Cardiac fibroblast (primary cell): Measurements from ENCODE around the gene ST7.
"Not testable (repeated sequence)": the region's sequence is repeated elsewhere in the genome, so short reads cannot be mapped to it uniquely, and the experiment has no call there.

ENCODE experiments used
- DNase-seq, 2 donors: peaks; one replicate each; pipeline versions ENCODE4 v3.0.0 to v3.0.0-alpha.2; 2010; ENCODE audit warnings: low read depth in 2 of 2
- H3K4me3 ChIP-seq, 2 donors: replicated peaks in 1 of 2; 1 replicate in 1 of 2; 2 replicates in 1 of 2; pipeline ENCODE4 v1.5.1; 2011; ENCODE audit warnings: low read depth in 2 of 2, low read length in 2 of 2, mild to moderate bottlenecking in 2 of 2, moderate library complexity in 1 of 2
- CTCF ChIP-seq: IDR thresholded peaks from one replicate; pipeline ENCODE4 v1.5.1; 2011; ENCODE audit warnings: low read depth, mild to moderate bottlenecking, low read length, inconsistent platforms

The ST7 gene

GRCh38 chr7:117021366-117021765 is 68.1 kb downstream of the ST7 start:
- TF ChIP-seq CTCF, result no peak
- H3K4me3 ChIP-seq, result peak overlapping the region in 1 of 2 donors; percentile 45
- no peak for DNase-seq

GRCh38 chr7:117021986-117022385 is 68.7 kb downstream of the ST7 start:
- no peak for DNase-seq
- no peak for TF ChIP-seq CTCF
- H3K4me3 ChIP-seq, result no peak overlapping the region

DNA sequence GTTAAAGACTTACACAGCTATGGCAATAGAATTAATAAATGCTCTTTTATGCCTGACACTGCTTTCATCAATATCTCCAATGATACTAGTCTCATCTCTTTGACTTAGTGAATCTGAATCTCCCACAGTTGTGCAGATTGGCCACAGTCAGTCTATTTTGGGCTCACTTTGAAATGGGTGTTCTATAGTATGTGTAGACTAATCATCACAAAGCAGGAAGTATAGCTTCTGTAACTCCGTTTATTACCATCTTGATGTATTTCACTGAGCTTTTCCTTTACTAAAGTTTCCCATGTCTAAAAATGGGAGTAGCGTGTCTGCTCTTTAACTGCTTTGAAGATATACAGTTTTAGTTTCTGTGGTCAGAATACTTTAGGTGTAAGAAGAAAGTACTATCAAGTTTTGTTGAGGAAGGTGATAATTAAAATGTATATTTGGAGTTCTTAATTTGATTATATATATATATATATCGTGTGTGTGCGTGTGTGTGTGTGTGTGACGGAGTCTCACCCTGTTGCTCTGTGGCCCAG is 70.1 kb downstream of the ST7 start:
- TF ChIP-seq CTCF, result no peak
- DNase-seq, result no peak
- no peak overlapping the region for H3K4me3 ChIP-seq

- no peak for DNase-seq
- TF ChIP-seq CTCF, result no peak
Observed at GRCh38 chr7:117024811-117025210, 71.5 kb downstream of the ST7 start.

GRCh38 chr7:117025891-117026290 is 72.6 kb downstream of the ST7 start:
- peak in 1 of 2 donors; percentile 65 for DNase-seq
- TF ChIP-seq CTCF, result no peak
- H3K4me3 ChIP-seq, result no peak overlapping the region

More at GRCh38 chr7:117024811-117025210, 71.5 kb downstream of the ST7 start:
- H3K4me3 ChIP-seq, result no peak overlapping the region

GRCh38 chr7:117030346-117030745 is 77.0 kb downstream of the ST7 start:
- H3K4me3 ChIP-seq, DNase-seq: not testable (repeated sequence)

DNA sequence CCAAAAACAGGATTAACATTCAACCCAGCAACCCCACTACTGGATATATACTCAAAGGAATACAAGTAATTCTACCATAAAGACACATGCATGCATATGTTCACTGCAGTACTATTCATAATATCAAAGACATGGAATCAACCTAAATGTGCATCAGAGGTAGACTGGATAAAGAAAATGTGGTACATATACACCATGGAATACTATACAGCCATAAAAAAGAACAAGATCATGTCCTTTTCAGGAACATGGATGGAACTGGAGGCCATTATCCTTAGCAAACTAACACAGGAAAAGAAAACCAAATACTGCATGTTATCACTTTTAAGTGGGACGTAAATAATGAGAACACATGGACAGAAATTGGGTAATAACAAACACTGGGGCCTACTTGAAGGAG is 77.5 kb downstream of the ST7 start:
- not testable (repeated sequence) for DNase-seq

DNA sequence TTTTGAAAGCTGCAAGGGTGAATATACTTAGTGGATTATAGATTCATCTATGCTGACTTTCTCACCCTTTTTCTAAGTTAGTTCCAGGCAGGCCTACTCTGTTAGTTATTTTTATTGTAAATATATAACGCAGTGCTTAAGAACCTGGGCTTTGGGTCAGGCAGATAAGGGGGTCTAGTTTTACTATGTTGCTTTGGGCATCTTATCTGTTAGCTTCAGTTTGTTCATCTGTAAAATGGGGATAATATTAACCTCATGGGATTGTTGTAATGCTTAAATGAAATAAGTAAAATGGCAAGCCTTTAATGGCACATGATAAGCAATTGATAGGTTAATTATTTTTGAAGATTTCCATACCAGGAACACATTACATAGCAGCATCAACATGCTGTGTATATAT is 79.5 kb downstream of the ST7 start:
- TF ChIP-seq CTCF, result no peak
- no peak for DNase-seq
- no peak overlapping the region for H3K4me3 ChIP-seq

More for the DNA sequence above, 77.5 kb downstream of the ST7 start:
- H3K4me3 ChIP-seq, result not testable (repeated sequence)
